Measurements from ENCODE around the gene ARHGAP26. TPM values are rescaled to one million over a fixed set of nuclear protein-coding genes. Genes with fewer than 3 reads are reported as not detected.
A peak's percentile ranks its signal among the peaks of the same experiment; 100 is the strongest.

The ARHGAP26 gene
- total and polyA plus RNA-seq, 7 experiments from 2014 or later: 10.5 to 123 (median 22.7) TPM

GRCh38 chr5:142779163-142779840 lies 9.1 kb downstream of the ARHGAP26 start:
- Histone ChIP-seq H3K27ac (ENCODE audit: low read depth, low read length) (no peak overlapping the region), H3K27me3 (ENCODE audit: control insufficient read depth in 2 of 2, insufficient read depth in 2 of 2, low read length in 2 of 2) (no peaks in the 10 kb centered on the region), H3K4me3 (ENCODE audit: low read length) (no peak overlapping the region), H3K9me3 (ENCODE audit: control insufficient read depth in 2 of 3, low read length in 3 of 3) (no peaks in the 10 kb centered on the region), H3K4me1 (ENCODE audit: control insufficient read depth in 2 of 2, insufficient read depth in 2 of 2, low read length in 2 of 2) (peaks cover 17 to 54% of the 10 kb centered on the region in 2 donors), H3K36me3 (ENCODE audit: control insufficient read depth in 2 of 3, insufficient read depth in 3 of 3, low read length in 3 of 3) (no peaks in the 10 kb centered on the region)
- Mint-ChIP-seq H3K36me3 (peaks cover 0 to 2% (median 0%) of the 10 kb centered on the region in 5 donors), H3K27ac (peak overlapping the region in 7 of 9 donors; percentile 13 to 67 (median 43)), H3K9me3 (no peaks in the 10 kb centered on the region), H3K27me3 (no peaks in the 10 kb centered on the region), H3K4me1 (peaks cover 38 to 77% (median 70%) of the 10 kb centered on the region in 7 donors), H3K4me3 (peak overlapping the region in 3 of 10 donors; percentile 5 to 54 (median 14))
- CTCF ChIA-PET: interaction anchor here (0.5 to 1.3 kb wide), 3 partner anchors 23 to 810 kb away, joined by 3 read pairs; partner anchors contain the start of gene RNF14
- no peak for ATAC-seq
- POLR2A ChIA-PET: interaction anchor here (0.7 to 1.6 kb wide), 3 partner anchors 9 to 22 kb away, joined by 3 to 8 read pairs (median 3); partner anchors contain the start of gene ARHGAP26
- no peak for DNase-seq
- intact Hi-C loops (cut with micrococcal nuclease): loop anchor here (10.0 kb wide), 2 partner anchors 45 to 225 kb away; no protein-coding TSS in a partner anchor

DNA sequence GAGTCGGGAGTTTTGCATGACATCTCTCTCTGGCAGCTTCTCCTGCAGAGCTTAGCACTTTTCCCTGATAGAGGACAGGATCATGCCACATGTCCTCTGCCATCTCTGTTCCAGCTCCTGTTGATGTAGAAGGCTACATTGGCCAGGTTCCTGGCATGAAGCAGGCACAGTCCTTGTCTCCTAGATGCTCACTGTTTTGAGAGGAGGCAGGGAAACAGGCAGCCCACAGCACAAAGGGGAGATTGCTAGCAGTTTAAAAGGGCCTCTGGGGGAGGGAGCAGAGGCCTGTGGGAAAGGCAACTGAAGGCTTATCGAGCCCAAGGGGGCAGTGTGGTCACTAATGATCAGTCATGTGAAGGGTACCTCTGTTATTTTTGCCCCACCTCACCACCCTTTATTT lies 10.7 kb downstream of the ARHGAP26 start:
- H3K9me3 Mint-ChIP-seq: no peaks in the 10 kb centered on the region
- Histone ChIP-seq H3K9me3 (ENCODE audit: control insufficient read depth in 2 of 3, low read length in 3 of 3) (no peaks in the 10 kb centered on the region), H3K36me3 (ENCODE audit: control insufficient read depth in 2 of 3, insufficient read depth in 3 of 3, low read length in 3 of 3) (no peaks in the 10 kb centered on the region), H3K27ac (ENCODE audit: low read depth, low read length) (no peak overlapping the region), H3K27me3 (ENCODE audit: control insufficient read depth in 2 of 2, insufficient read depth in 2 of 2, low read length in 2 of 2) (no peaks in the 10 kb centered on the region), H3K4me3 (ENCODE audit: low read length) (no peak overlapping the region), H3K4me1 (ENCODE audit: control insufficient read depth in 2 of 2, insufficient read depth in 2 of 2, low read length in 2 of 2) (peaks cover 17 to 65% of the 10 kb centered on the region in 2 donors)
- ChIA-PET POLR2A (interaction anchor here (0.6 to 0.9 kb wide), 2 partner anchors 10 to 63 kb away, joined by 3 to 4 read pairs; no protein-coding TSS in a partner anchor), CTCF (no interaction called here)
- ATAC-seq (no peak), DNase-seq (no peak)
- H3K27ac Mint-ChIP-seq: peak overlapping the region in 2 of 9 donors; percentile 15 to 32
- intact Hi-C loops (cut with micrococcal nuclease): no loop called here
- H3K4me3 Mint-ChIP-seq: no peak overlapping the region
- peaks cover 0 to 6% (median 0%) of the 10 kb centered on the region in 5 donors for H3K36me3 Mint-ChIP-seq
- peaks cover 42 to 85% (median 74%) of the 10 kb centered on the region in 7 donors for H3K4me1 Mint-ChIP-seq
- no peaks in the 10 kb centered on the region for H3K27me3 Mint-ChIP-seq

DNA sequence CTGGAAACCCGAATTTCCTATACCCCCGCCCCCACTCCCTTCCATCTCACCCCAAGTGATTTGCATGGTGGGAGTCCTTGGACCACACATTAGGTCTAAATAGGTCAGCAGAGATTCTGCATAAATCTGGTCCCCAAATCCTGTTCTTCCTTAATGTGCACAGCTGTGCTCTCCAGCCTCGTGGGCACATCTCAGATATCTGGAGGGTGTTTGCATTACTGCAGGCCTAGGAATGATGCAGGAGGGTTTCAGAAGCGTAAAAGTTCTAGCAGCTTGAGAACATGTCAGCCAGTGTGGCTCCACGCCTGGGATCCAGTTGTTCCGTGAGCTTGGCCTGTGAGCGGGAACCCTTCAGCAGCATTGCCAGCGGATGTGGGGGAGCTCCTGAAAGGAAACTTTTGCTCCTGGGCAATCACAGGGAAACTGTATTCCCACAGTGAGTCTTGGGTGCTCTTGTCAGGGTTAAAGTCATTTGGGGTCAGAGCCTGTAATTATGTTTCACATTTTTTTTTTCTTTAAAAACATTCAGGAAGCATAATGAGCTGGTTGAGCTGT lies 12.9 kb downstream of the ARHGAP26 start:
- ATAC-seq: no peak
- H3K9me3 Mint-ChIP-seq: no peaks in the 10 kb centered on the region

GRCh38 chr5:142783601-142784341 lies 13.6 kb downstream of the ARHGAP26 start:
- Mint-ChIP-seq H3K4me3 (peak overlapping the region in 4 of 10 donors; percentile 18 to 62 (median 48)), H3K36me3 (peaks cover 0 to 12% (median 0%) of the 10 kb centered on the region in 5 donors), H3K9me3 (no peaks in the 10 kb centered on the region), H3K27me3 (no peaks in the 10 kb centered on the region), H3K27ac (peak overlapping the region in 6 of 9 donors; percentile 42 to 60 (median 48)), H3K4me1 (peaks cover 39 to 78% (median 56%) of the 10 kb centered on the region in 7 donors)
- Histone ChIP-seq H3K4me1 (ENCODE audit: control insufficient read depth in 2 of 2, insufficient read depth in 2 of 2, low read length in 2 of 2) (peaks cover 27 to 82% of the 10 kb centered on the region in 2 donors), H3K27me3 (ENCODE audit: control insufficient read depth in 2 of 2, insufficient read depth in 2 of 2, low read length in 2 of 2) (no peaks in the 10 kb centered on the region), H3K27ac (ENCODE audit: low read depth, low read length) (no peak overlapping the region), H3K36me3 (ENCODE audit: control insufficient read depth in 2 of 3, insufficient read depth in 3 of 3, low read length in 3 of 3) (no peaks in the 10 kb centered on the region), H3K4me3 (ENCODE audit: low read length) (peak overlapping the region; percentile 43), H3K9me3 (ENCODE audit: control insufficient read depth in 2 of 3, low read length in 3 of 3) (no peaks in the 10 kb centered on the region)
- intact Hi-C loops (cut with micrococcal nuclease): loop anchor here (1.0 to 2.0 kb wide), 3 partner anchors 13 to 17 kb away; partner anchors contain the start of gene ARHGAP26 (in 1 of the 2)
- ATAC-seq (peak; percentile 66), DNase-seq (peak in 1 of 9 donors; percentile 56)
- ChIA-PET POLR2A (interaction anchor here (0.9 to 1.9 kb wide), 4 partner anchors 12 to 17 kb away, joined by 3 to 8 read pairs (median 3); partner anchors contain the start of gene ARHGAP26), CTCF (interaction anchor here (0.8 to 1.5 kb wide), 3 partner anchors 12 to 25 kb away, joined by 3 to 4 read pairs (median 3); no protein-coding TSS in a partner anchor)

More for the DNA sequence above, 12.9 kb downstream of the ARHGAP26 start:
- peaks cover 43 to 85% (median 63%) of the 10 kb centered on the region in 7 donors for H3K4me1 Mint-ChIP-seq
- no peaks in the 10 kb centered on the region for H3K9me3 ChIP-seq (ENCODE audit: control insufficient read depth in 2 of 3, low read length in 3 of 3)
- no peak overlapping the region for H3K4me3 Mint-ChIP-seq
- H3K36me3 Mint-ChIP-seq: peaks cover 0 to 7% (median 0%) of the 10 kb centered on the region in 5 donors
- H3K27ac ChIP-seq (ENCODE audit: low read depth, low read length): no peak overlapping the region
- peak overlapping the region in 2 of 9 donors; percentile 44 to 53 for H3K27ac Mint-ChIP-seq
- no peak overlapping the region for H3K4me3 ChIP-seq (ENCODE audit: low read length)
- no peaks in the 10 kb centered on the region for H3K27me3 ChIP-seq (ENCODE audit: control insufficient read depth in 2 of 2, insufficient read depth in 2 of 2, low read length in 2 of 2)
- H3K27me3 Mint-ChIP-seq: no peaks in the 10 kb centered on the region
- peaks cover 27 to 84% of the 10 kb centered on the region in 2 donors for H3K4me1 ChIP-seq (ENCODE audit: control insufficient read depth in 2 of 2, insufficient read depth in 2 of 2, low read length in 2 of 2)
- H3K36me3 ChIP-seq (ENCODE audit: control insufficient read depth in 2 of 3, insufficient read depth in 3 of 3, low read length in 3 of 3): no peaks in the 10 kb centered on the region
- ChIA-PET CTCF (interaction anchor here (0.7 to 1.5 kb wide), 5 partner anchors 11 to 279 kb away, joined by 3 to 5 read pairs (median 3); no protein-coding TSS in a partner anchor), POLR2A (interaction anchor here (0.9 to 1.0 kb wide), 4 partner anchors 12 to 17 kb away, joined by 3 read pairs; partner anchors contain the start of gene ARHGAP26)
- DNase-seq: no peak
- intact Hi-C loops (cut with micrococcal nuclease): loop anchor here (1.0 to 2.0 kb wide), 3 partner anchors 13 to 18 kb away; partner anchors contain the start of gene ARHGAP26 (in 1 of the 2)

GRCh38 chr5:142784401-142784955 lies 14.3 kb downstream of the ARHGAP26 start:
- Mint-ChIP-seq H3K36me3 (peaks cover 0 to 12% (median 1%) of the 10 kb centered on the region in 5 donors), H3K27me3 (no peaks in the 10 kb centered on the region), H3K4me1 (peaks cover 32 to 71% (median 49%) of the 10 kb centered on the region in 7 donors), H3K9me3 (no peaks in the 10 kb centered on the region), H3K27ac (peak overlapping the region in 3 of 9 donors; percentile 4 to 59 (median 21)), H3K4me3 (peak overlapping the region in 1 of 10 donors; percentile 27)
- Histone ChIP-seq H3K9me3 (ENCODE audit: control insufficient read depth in 2 of 3, low read length in 3 of 3) (no peaks in the 10 kb centered on the region), H3K27me3 (ENCODE audit: control insufficient read depth in 2 of 2, insufficient read depth in 2 of 2, low read length in 2 of 2) (no peaks in the 10 kb centered on the region), H3K4me1 (ENCODE audit: control insufficient read depth in 2 of 2, insufficient read depth in 2 of 2, low read length in 2 of 2) (peaks cover 21 to 78% of the 10 kb centered on the region in 2 donors), H3K27ac (ENCODE audit: low read depth, low read length) (no peak overlapping the region), H3K4me3 (ENCODE audit: low read length) (peak overlapping the region; percentile 43), H3K36me3 (ENCODE audit: control insufficient read depth in 2 of 3, insufficient read depth in 3 of 3, low read length in 3 of 3) (no peaks in the 10 kb centered on the region)
- intact Hi-C loops (cut with micrococcal nuclease): no loop called here
- no peak for ATAC-seq
- no peak for DNase-seq
- ChIA-PET CTCF (interaction anchor here (0.5 to 1.5 kb wide), 3 partner anchors 13 to 362 kb away, joined by 3 to 4 read pairs (median 3); no protein-coding TSS in a partner anchor), POLR2A (interaction anchor here (1.9 kb wide), 1 partner anchor 13 kb away, joined by 8 read pairs; no protein-coding TSS in a partner anchor)

All from naive thymus-derived CD4-positive, alpha-beta T cell (primary cell).